GM19438 (cell line): Measurements from ENCODE around the gene FITM1.
A peak's percentile ranks its signal among the peaks of the same experiment; 100 is the strongest.

ENCODE experiments used
- ATAC-seq: cut with Tn5 transposase; IDR thresholded peaks from one replicate; pipeline ENCODE4 v1.9.1; 2021; ENCODE audit warnings: low read depth; ENCODE audit not compliant: unreplicated experiment

The FITM1 gene

GRCh38 chr14:24130380-24130716 lies at the start of gene FITM1:
TSS of gene FITM1 (plus strand) at chr14:24130659. CDS start at chr14:24131564, 905 bp downstream.
- ATAC-seq = no peak

GRCh38 chr14:24080888-24081738 lies 49.3 kb upstream of the FITM1 start:
- ATAC-seq = peak; percentile 89

- ATAC-seq = no peak
These were observed 48.7 kb upstream of the FITM1 start for GRCh38 chr14:24081739-24082211.

- ATAC-seq = no peak
These were observed 47.9 kb upstream of the FITM1 start for GRCh38 chr14:24082411-24083080.

- no peak for ATAC-seq
These were observed 47.0 kb upstream of the FITM1 start for GRCh38 chr14:24083462-24083861.

GRCh38 chr14:24084440-24084839 lies 46.0 kb upstream of the FITM1 start:
- no peak for ATAC-seq

GRCh38 chr14:24085215-24085614 lies 45.2 kb upstream of the FITM1 start:
- ATAC-seq = no peak

GRCh38 chr14:24086193-24086955 lies 44.1 kb upstream of the FITM1 start:
- ATAC-seq = no peak

- no peak for ATAC-seq
These were observed 43.5 kb upstream of the FITM1 start for GRCh38 chr14:24087004-24087403.

GRCh38 chr14:24088095-24088494 lies 42.4 kb upstream of the FITM1 start:
- ATAC-seq = no peak

GRCh38 chr14:24089890-24090289 lies 40.6 kb upstream of the FITM1 start:
- ATAC-seq = no peak

GRCh38 chr14:24092110-24092504 lies 38.4 kb upstream of the FITM1 start:
- no peak for ATAC-seq

GRCh38 chr14:24092505-24093206 lies 37.8 kb upstream of the FITM1 start:
- no peak for ATAC-seq

GRCh38 chr14:24093207-24093900 lies 37.1 kb upstream of the FITM1 start:
- ATAC-seq = no peak

GRCh38 chr14:24093901-24094840 lies 36.3 kb upstream of the FITM1 start, which contains the start of gene PCK2:
TSS of gene PCK2 (plus strand) at chr14:24094311. CDS start at chr14:24094406, 95 bp downstream.
- peak; percentile 55 for ATAC-seq

- ATAC-seq = peak; percentile 1
These were observed 35.6 kb upstream of the FITM1 start for GRCh38 chr14:24094841-24095270.

- peak; percentile 60 for ATAC-seq
These were observed 35.0 kb upstream of the FITM1 start for GRCh38 chr14:24095271-24096068.
